ENCODE results near the gene GPER1.

The GPER1 gene

GRCh38 chr7:1078519-1078918 is 9.4 kb upstream of the GPER1 start:
- no peak for TF ChIP-seq CTCF (IDR thresholded peaks at IDR 0.05; ENCODE audit: low read depth, low read length, missing control alignments)

GRCh38 chr7:1078985-1079384 is 8.9 kb upstream of the GPER1 start:
- no peak for TF ChIP-seq CTCF (IDR thresholded peaks at IDR 0.05; ENCODE audit: low read depth, low read length, missing control alignments)
- no peak for DNase-seq (ENCODE audit: low read depth)
- no peak overlapping the region for H3K4me3 ChIP-seq (ENCODE audit: low read depth, low read length)
- in situ Hi-C loops (cut with HindIII; ENCODE audit: low sequenced_read_pairs) = no loop called here

More at GRCh38 chr7:1078519-1078918, 9.4 kb upstream of the GPER1 start:
- no peak for DNase-seq (ENCODE audit: low read depth)
- no peak overlapping the region for H3K4me3 ChIP-seq (ENCODE audit: low read depth, low read length)
- in situ Hi-C loops (cut with HindIII; ENCODE audit: low sequenced_read_pairs) = no loop called here

GRCh38 chr7:1079546-1079945 is 8.4 kb upstream of the GPER1 start:
- DNase-seq (ENCODE audit: low read depth) = no peak
- H3K4me3 ChIP-seq (ENCODE audit: low read depth, low read length) = no peak overlapping the region
- no peak for TF ChIP-seq CTCF (IDR thresholded peaks at IDR 0.05; ENCODE audit: low read depth, low read length, missing control alignments)
- in situ Hi-C loops (cut with HindIII; ENCODE audit: low sequenced_read_pairs) = no loop called here

- no peak for TF ChIP-seq CTCF (IDR thresholded peaks at IDR 0.05; ENCODE audit: low read depth, low read length, missing control alignments)
- no peak overlapping the region for H3K4me3 ChIP-seq (ENCODE audit: low read depth, low read length)
- DNase-seq (ENCODE audit: low read depth) = no peak
- in situ Hi-C loops (cut with HindIII; ENCODE audit: low sequenced_read_pairs) = no loop called here
These were observed 7.5 kb upstream of the GPER1 start for GRCh38 chr7:1080252-1080920.

GRCh38 chr7:1080921-1081255 is 7.0 kb upstream of the GPER1 start:
- H3K4me3 ChIP-seq (ENCODE audit: low read depth, low read length) = no peak overlapping the region
- no peak for TF ChIP-seq CTCF (IDR thresholded peaks at IDR 0.05; ENCODE audit: low read depth, low read length, missing control alignments)
- in situ Hi-C loops (cut with HindIII; ENCODE audit: low sequenced_read_pairs) = no loop called here
- DNase-seq (ENCODE audit: low read depth) = no peak

GRCh38 chr7:1081336-1081735 is 6.6 kb upstream of the GPER1 start:
- no peak overlapping the region for H3K4me3 ChIP-seq (ENCODE audit: low read depth, low read length)
- DNase-seq (ENCODE audit: low read depth) = no peak
- no peak for TF ChIP-seq CTCF (IDR thresholded peaks at IDR 0.05; ENCODE audit: low read depth, low read length, missing control alignments)
- in situ Hi-C loops (cut with HindIII; ENCODE audit: low sequenced_read_pairs) = no loop called here

Measured in astrocyte of the cerebellum (primary cell).